Gastroesophageal sphincter (tissue), 3 donors: Measurements from ENCODE around the gene TMBIM1.

Experiments
- POLR2A ChIP-seq, 2 donors: fragments of 450-650 bp; IDR thresholded peaks; one replicate each; pipeline ENCODE4 v1.6.1; 2017; ENCODE audit warnings: antibody characterized with exemption in 2 of 2, mild to moderate bottlenecking in 2 of 2, moderate library complexity in 1 of 2
- TF ChIP-seq, protein P1 (sequence below), 4 experiments: fragments of 200-600 bp in 2 of 4; fragments of 450-650 bp in 2 of 4; sonication (generic) in 1 of 4; IDR thresholded peaks; one replicate each; pipeline ENCODE4 v1.5.1; 2017 to 2019; ENCODE audit warnings: antibody characterized with exemption in 4 of 4, mild to moderate bottlenecking in 2 of 4, moderate library complexity in 2 of 4

DNA sequence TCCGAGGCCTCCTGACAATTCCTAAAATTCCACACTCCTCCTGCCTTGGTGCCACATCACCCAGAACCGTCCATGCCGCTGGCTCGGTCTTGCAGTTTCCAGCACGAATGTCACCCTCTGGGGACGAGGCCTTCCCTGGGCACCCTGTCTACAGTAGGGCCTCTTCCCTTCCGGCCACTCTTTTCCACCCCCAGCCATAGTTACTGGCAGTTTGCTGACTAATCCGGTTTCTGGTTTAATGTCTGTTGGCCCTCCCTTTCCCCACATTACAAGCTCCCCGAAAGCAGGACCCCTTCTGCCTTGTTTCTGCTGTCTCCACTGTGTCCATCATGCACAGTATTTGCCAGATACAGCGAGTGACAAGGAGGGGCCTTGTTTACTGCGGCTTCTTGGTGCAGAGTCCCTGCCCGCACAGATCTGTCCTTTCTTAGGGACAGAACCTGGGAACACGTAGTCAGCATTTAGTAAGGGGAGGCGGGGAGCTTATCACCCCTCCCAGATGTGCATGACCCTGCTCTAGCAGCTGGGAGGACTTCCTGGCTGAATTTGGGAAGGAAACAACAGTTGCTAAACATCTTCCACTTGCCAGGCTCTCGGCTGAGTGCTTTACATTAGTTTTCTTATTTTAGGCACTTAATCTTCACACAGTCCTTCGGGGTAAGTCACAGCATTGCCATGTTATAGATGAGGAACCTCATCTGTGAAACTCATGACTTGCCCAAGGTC lies 40.8 kb upstream of the TMBIM1 start:
- TF ChIP-seq POLR2A (IDR thresholded peaks at IDR 0.05), result peak in 1 of 2 donors; percentile 26
- TF ChIP-seq, protein P1, sequence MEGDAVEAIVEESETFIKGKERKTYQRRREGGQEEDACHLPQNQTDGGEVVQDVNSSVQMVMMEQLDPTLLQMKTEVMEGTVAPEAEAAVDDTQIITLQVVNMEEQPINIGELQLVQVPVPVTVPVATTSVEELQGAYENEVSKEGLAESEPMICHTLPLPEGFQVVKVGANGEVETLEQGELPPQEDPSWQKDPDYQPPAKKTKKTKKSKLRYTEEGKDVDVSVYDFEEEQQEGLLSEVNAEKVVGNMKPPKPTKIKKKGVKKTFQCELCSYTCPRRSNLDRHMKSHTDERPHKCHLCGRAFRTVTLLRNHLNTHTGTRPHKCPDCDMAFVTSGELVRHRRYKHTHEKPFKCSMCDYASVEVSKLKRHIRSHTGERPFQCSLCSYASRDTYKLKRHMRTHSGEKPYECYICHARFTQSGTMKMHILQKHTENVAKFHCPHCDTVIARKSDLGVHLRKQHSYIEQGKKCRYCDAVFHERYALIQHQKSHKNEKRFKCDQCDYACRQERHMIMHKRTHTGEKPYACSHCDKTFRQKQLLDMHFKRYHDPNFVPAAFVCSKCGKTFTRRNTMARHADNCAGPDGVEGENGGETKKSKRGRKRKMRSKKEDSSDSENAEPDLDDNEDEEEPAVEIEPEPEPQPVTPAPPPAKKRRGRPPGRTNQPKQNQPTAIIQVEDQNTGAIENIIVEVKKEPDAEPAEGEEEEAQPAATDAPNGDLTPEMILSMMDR (IDR thresholded peaks at IDR 0.05), result no peak
